Urinary bladder (tissue), 4 donors: ENCODE data around the gene HBG2. TPM values are rescaled to one million over a fixed set of nuclear protein-coding genes. Genes with fewer than 3 reads are reported as not detected.

Experiments used
- DNase-seq: peaks from one replicate; pipeline ENCODE4 v3.0.0-alpha.2; 2015; ENCODE audit errors: extremely low spot score
- H3K27ac ChIP-seq: one replicate; pipeline ENCODE4 v1.5.1; 2013; ENCODE audit warnings: low read depth, mild to moderate bottlenecking, moderate library complexity
- H3K36me3 ChIP-seq: one replicate; pipeline ENCODE4 v1.6.1; 2013; ENCODE audit warnings: mild to moderate bottlenecking, moderate library complexity; ENCODE audit not compliant: insufficient read depth
- H3K4me1 ChIP-seq: one replicate; pipeline ENCODE4 v1.6.1; 2013; ENCODE audit warnings: mild to moderate bottlenecking, moderate library complexity; ENCODE audit not compliant: insufficient read depth
- H3K4me3 ChIP-seq: one replicate; pipeline ENCODE4 v1.5.1; 2013; ENCODE audit warnings: low read depth, low read length
- WGBS: extraction: QIAGEN DNeasy Blood & Tissue Kit; methylation state at CpG from one replicate; pipeline ENCODE4 v1.1.7; 2013; 5-methylcytosine and 5-hydroxymethylcytosine counted together
- polyA plus RNA-seq: library from polyadenylated mRNA; stranded (reverse); fragments of 200-250 nt; gene quantifications from one replicate; pipeline ENCODE4 v1.2.3, GENCODE V29; 2013
- total RNA-seq: library from RNA; depleted of rRNA; stranded (reverse); fragments of >200 nt; gene quantifications from one replicate; pipeline ENCODE4 v1.2.3, GENCODE V29; 2014
- donor health status: healthy with polysubstance abuse.
- donor health status: healthy.

The HBG2 gene
- total and polyA plus RNA-seq, 2 donors, result 2,457 TPM; not detected in 1

DNA sequence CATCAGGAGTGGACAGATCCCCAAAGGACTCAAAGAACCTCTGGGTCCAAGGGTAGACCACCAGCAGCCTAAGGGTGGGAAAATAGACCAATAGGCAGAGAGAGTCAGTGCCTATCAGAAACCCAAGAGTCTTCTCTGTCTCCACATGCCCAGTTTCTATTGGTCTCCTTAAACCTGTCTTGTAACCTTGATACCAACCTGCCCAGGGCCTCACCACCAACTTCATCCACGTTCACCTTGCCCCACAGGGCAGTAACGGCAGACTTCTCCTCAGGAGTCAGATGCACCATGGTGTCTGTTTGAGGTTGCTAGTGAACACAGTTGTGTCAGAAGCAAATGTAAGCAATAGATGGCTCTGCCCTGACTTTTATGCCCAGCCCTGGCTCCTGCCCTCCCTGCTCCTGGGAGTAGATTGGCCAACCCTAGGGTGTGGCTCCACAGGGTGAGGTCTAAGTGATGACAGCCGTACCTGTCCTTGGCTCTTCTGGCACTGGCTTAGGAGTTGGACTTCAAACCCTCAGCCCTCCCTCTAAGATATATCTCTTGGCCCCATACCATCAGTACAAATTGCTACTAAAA, 27.8 kb downstream of the HBG2 start, which contains the start of gene HBB:
HBB (minus strand) TSS at position 340 of the 579 bp plus-strand sequence; CDS start at position 290, 50 bp downstream.
- 84% methylated on average over 3 of the region's 3 CpGs for WGBS
- Histone ChIP-seq H3K4me3 (no peak within 1 kb of the TSS), H3K4me1 (no peaks in the 10 kb centered on the region)

DNA sequence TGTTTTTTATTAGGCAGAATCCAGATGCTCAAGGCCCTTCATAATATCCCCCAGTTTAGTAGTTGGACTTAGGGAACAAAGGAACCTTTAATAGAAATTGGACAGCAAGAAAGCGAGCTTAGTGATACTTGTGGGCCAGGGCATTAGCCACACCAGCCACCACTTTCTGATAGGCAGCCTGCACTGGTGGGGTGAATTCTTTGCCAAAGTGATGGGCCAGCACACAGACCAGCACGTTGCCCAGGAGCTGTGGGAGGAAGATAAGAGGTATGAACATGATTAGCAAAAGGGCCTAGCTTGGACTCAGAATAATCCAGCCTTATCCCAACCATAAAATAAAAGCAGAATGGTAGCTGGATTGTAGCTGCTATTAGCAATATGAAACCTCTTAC, 29.1 kb downstream of the HBG2 start:
- H3K36me3 ChIP-seq, result no peaks in the 10 kb centered on the region
- DNase-seq, result no peak
- no peak overlapping the region for H3K27ac ChIP-seq
- 56% methylated on average over 2 of the region's 2 CpGs for WGBS
- H3K4me3 ChIP-seq, result no peak overlapping the region
- H3K4me1 ChIP-seq, result no peaks in the 10 kb centered on the region

More for the DNA sequence above, 27.8 kb downstream of the HBG2 start, which contains the start of gene HBB:
- H3K27ac ChIP-seq, result no peak within 1 kb of the TSS
- no peak for DNase-seq
- H3K36me3 ChIP-seq, result no peaks in the 10 kb centered on the region

DNA sequence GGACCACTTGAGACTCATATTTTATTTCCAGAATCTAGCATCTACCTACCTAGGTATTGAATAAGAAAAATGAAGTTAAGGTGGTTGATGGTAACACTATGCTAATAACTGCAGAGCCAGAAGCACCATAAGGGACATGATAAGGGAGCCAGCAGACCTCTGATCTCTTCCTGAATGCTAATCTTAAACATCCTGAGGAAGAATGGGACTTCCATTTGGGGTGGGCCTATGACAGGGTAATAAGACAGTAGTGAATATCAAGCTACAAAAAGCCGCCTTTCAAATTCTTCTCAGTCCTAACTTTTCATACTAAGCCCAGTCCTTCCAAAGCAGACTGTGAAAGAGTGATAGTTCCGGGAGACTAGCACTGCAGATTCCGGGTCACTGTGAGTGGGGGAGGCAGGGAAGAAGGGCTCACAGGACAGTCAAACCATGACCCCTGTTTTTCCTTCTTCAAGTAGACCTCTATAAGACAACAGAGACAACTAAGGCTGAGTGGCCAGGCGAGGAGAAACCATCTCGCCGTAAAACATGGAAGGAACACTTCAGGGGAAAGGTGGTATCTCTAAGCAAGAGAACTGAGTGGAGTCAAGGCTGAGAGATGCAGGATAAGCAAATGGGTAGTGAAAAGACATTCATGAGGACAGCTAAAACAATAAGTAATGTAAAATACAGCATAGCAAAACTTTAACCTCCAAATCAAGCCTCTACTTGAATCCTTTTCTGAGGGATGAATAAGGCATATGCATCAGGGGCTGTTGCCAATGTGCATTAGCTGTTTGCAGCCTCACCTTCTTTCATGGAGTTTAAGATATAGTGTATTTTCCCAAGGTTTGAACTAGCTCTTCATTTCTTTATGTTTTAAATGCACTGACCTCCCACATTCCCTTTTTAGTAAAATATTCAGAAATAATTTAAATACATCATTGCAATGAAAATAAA, 29.8 kb downstream of the HBG2 start:
- 71% methylated on average over 6 of the region's 6 CpGs for WGBS
- H3K36me3 ChIP-seq, result no peaks in the 10 kb centered on the region
- H3K27ac ChIP-seq, result no peak overlapping the region
- H3K4me1 ChIP-seq, result no peaks in the 10 kb centered on the region
- no peak overlapping the region for H3K4me3 ChIP-seq
- DNase-seq, result no peak

DNA sequence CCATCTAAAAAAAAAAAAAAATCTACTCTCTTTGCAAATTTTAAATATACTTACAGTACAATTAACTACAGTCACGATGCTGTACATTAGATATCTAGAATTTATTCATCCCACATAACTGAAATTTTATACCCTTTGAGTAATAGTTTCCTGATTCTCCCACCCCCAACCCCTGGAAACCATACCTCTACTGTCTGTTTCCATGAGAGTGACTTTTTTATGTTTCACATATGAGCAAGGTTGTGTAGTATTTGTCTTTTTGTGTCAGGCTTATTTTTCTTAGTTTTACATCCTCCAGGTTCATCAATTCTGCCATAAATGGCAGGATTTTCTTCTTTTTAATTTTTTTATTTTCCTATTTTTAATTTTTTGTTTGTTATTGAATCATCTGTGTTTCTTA, 30.9 kb downstream of the HBG2 start:
- no peaks in the 10 kb centered on the region for H3K36me3 ChIP-seq
- no peak overlapping the region for H3K27ac ChIP-seq
- no peaks in the 10 kb centered on the region for H3K4me1 ChIP-seq
- no peak overlapping the region for H3K4me3 ChIP-seq
- WGBS, result 60% methylated on average over 1 of the region's 1 CpG
- DNase-seq, result no peak

DNA sequence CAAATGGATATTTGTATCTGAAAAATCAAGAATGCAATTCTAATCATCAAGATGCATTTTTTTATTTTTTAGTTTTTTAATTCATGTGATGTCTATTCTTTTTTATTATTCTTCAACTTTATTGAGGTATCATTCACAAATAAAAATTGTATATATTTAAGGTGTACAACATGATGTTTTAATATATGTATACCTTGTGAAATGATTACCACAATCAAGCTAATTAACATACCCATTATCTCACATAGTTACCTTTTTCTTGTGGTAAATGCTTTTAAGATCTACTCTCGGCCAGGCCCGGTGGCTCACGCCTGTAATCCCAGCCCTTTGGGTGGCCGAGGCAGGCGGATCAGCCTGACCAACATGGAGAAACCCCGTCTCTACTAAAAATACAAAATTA, 31.4 kb downstream of the HBG2 start:
- Histone ChIP-seq H3K27ac (no peak overlapping the region), H3K4me1 (no peaks in the 10 kb centered on the region), H3K4me3 (no peak overlapping the region), H3K36me3 (no peaks in the 10 kb centered on the region)
- 89% methylated on average over 6 of the region's 6 CpGs for WGBS
- DNase-seq, result no peak

DNA sequence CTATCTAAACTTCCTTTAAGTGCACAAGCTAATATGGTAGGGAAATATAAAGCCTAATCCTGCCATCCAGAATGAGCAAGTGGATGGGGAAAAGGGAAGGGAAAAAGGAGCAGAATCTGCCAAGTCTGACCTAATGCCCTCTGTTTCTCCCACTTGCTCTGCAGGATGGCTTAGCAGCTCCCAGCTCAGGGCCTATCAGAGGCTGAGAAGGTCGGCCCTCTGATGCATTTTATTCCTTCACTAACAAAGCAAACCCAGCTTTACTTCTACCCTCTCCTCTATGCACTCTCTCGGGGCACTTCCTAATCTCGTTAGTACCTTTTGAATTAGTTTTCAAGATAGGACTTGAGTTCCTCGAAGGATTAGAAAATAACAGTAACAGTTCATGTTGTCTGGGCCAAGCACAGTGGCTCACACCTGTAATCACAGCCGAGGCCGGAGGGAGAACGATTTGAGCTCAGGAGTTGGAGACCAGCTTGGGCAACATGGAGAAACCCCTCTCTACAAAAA, 44.1 kb downstream of the HBG2 start:
- Histone ChIP-seq H3K4me1 (no peaks in the 10 kb centered on the region), H3K36me3 (no peaks in the 10 kb centered on the region), H3K27ac (no peak overlapping the region), H3K4me3 (no peak overlapping the region)
- 61% methylated on average over 7 of the region's 7 CpGs for WGBS
- DNase-seq, result no peak

DNA sequence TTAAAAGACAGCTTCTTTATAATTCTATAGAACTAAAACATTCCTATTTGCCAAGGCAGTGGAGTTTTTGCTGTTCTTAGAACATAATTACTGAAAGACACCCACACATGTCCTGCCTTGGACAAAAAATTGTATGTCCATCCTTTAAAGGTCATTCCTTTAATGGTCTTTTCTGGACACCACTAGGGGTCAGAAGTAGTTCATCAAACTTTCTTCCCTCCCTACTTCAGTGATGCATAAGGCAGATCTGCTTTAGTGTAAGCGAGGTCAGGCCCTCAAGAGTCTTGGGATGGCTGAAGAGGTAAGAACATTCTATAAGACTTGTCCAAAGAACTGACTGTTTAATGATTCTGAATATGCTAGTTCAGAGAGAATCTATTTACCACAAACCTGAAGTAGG, 49.8 kb downstream of the HBG2 start:
- DNase-seq, result no peak
- 23% methylated on average over 1 of the region's 1 CpG for WGBS
- H3K27ac ChIP-seq, result no peak overlapping the region
- no peak overlapping the region for H3K4me3 ChIP-seq
- H3K4me1 ChIP-seq, result no peaks in the 10 kb centered on the region
- H3K36me3 ChIP-seq, result no peaks in the 10 kb centered on the region

DNA sequence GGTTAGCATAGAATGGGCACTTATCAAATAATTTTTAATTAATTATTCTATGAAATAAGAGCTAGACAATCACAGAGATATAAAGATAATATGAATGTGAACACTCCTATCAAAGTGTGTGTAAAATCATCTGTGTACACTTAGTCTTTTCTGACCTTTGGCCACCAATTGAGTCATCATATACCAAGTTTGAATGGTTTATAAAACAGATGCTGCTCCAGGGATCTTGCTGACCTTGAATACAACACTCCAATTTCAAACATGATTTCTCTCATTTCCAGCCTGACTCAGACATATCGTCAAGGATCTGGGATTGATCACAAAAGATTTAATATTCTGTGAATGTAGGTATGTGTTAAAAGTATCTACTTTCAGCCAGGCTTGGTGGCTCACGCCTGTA, 51.2 kb downstream of the HBG2 start:
- Histone ChIP-seq H3K27ac (no peak overlapping the region), H3K36me3 (no peaks in the 10 kb centered on the region), H3K4me1 (no peaks in the 10 kb centered on the region), H3K4me3 (no peak overlapping the region)
- no peak for DNase-seq
- WGBS, result 81% methylated on average over 2 of the region's 2 CpGs

Other genes starting within 250 kb of the HBG2 start
- not detected for gene OR52J3, start 208.3 kb downstream of the HBG2 start, total RNA-seq
- gene OR52J3, start 208.3 kb downstream of the HBG2 start, polyA plus RNA-seq, result not detected
- gene OR52E2, start 195.2 kb downstream of the HBG2 start, total RNA-seq, result not detected
- gene OR52E2, start 195.2 kb downstream of the HBG2 start, polyA plus RNA-seq, result not detected
- not detected for gene OR52E1, start 185.2 kb downstream of the HBG2 start, total RNA-seq
- gene OR52E1, start 185.2 kb downstream of the HBG2 start, polyA plus RNA-seq, result not detected
- gene OR52A5, start 116.4 kb downstream of the HBG2 start, total RNA-seq, result not detected
- gene OR52A5, start 116.4 kb downstream of the HBG2 start, polyA plus RNA-seq, result not detected
- gene OR52A1, start 100.0 kb downstream of the HBG2 start, total RNA-seq, result not detected
- not detected for gene OR52A1, start 100.0 kb downstream of the HBG2 start, polyA plus RNA-seq
- not detected for gene OR51V1, start 54.1 kb downstream of the HBG2 start, total RNA-seq
- not detected for gene OR51V1, start 54.1 kb downstream of the HBG2 start, polyA plus RNA-seq
- 394 TPM for gene HBB, start 27.7 kb downstream of the HBG2 start, total RNA-seq
- gene HBB, start 27.7 kb downstream of the HBG2 start, polyA plus RNA-seq, result 10.1 TPM
- gene HBD, start 20.3 kb downstream of the HBG2 start, total RNA-seq, result not detected
- gene HBD, start 20.3 kb downstream of the HBG2 start, polyA plus RNA-seq, result not detected
- gene HBG1, start 4.9 kb downstream of the HBG2 start, total RNA-seq, result 39.3 TPM
- not detected for gene HBG1, start 4.9 kb downstream of the HBG2 start, polyA plus RNA-seq
- 3.0 TPM for gene HBE1, start 15.2 kb upstream of the HBG2 start, total RNA-seq
- gene HBE1, start 15.2 kb upstream of the HBG2 start, polyA plus RNA-seq, result 0.18 TPM
- 2.0 TPM for gene OR51B4, start 47.2 kb upstream of the HBG2 start, total RNA-seq
- not detected for gene OR51B4, start 47.2 kb upstream of the HBG2 start, polyA plus RNA-seq
- 1.7 TPM for gene OR51B2, start 69.5 kb upstream of the HBG2 start, total RNA-seq
- not detected for gene OR51B2, start 69.5 kb upstream of the HBG2 start, polyA plus RNA-seq
- gene OR51B5, start 88.7 kb upstream of the HBG2 start, total RNA-seq, result 4.3 TPM
- gene OR51B5, start 88.7 kb upstream of the HBG2 start, polyA plus RNA-seq, result not detected
- not detected for gene OR51B6, start 96.7 kb upstream of the HBG2 start, total RNA-seq
- not detected for gene OR51B6, start 96.7 kb upstream of the HBG2 start, polyA plus RNA-seq
- gene OR51M1, start 129.0 kb upstream of the HBG2 start, total RNA-seq, result not detected
- gene OR51M1, start 129.0 kb upstream of the HBG2 start, polyA plus RNA-seq, result not detected
- gene OR51Q1, start 167.3 kb upstream of the HBG2 start, total RNA-seq, result not detected
- gene OR51Q1, start 167.3 kb upstream of the HBG2 start, polyA plus RNA-seq, result not detected
- 0.63 TPM for gene OR51I1, start 186.7 kb upstream of the HBG2 start, total RNA-seq
- not detected for gene OR51I1, start 186.7 kb upstream of the HBG2 start, polyA plus RNA-seq
- gene OR51I2, start 194.5 kb upstream of the HBG2 start, total RNA-seq, result not detected
- gene OR51I2, start 194.5 kb upstream of the HBG2 start, polyA plus RNA-seq, result not detected
- not detected for gene OR52D1, start 233.9 kb upstream of the HBG2 start, total RNA-seq
- not detected for gene OR52D1, start 233.9 kb upstream of the HBG2 start, polyA plus RNA-seq